HCT116 (cell line): ENCODE data around the gene USP28. TPM values are rescaled to one million over a fixed set of nuclear protein-coding genes. Genes with fewer than 3 reads are reported as not detected.

Experiments
- ATAC-seq: fragments of 200-7000 bp; cut with Tn5 transposase; 2 replicates; pipeline ENCODE4 v1.9.1; 2020; ENCODE audit warnings: mild to moderate bottlenecking, moderate library complexity
- BruUV-seq: library from RNA; stranded (reverse); fragments of 400-500 nt; replicated peaks from 2 replicates; lab custom pipeline; 2021; lab: Mats Ljungman, UMichigan
- CTCF ChIA-PET: fragments of 300-600 bp; sonication (Branson Sonifier 250); formaldehyde crosslinking; loops from one replicate; lab custom pipeline; 2021; ENCODE audit warnings: antibody characterized with exemption; lab: Charles Lee
- POLR2A ChIA-PET: fragments of 300-600, 350-600 bp; sonication (Branson Sonifier 250); formaldehyde crosslinking; loops from one replicate; lab custom pipeline; 2021; ENCODE audit warnings: antibody characterized with exemption; lab: Charles Lee
- RAD21 ChIA-PET, 2 experiments: fragments of 300-600 bp; sonication (Branson Sonifier 250); formaldehyde crosslinking; loops; one replicate each; lab custom pipeline; 2023; ENCODE audit warnings: low total read pairs in 2 of 2; ENCODE audit not compliant: uncharacterized antibody in 2 of 2, unreplicated experiment in 2 of 2, low non-redundant PET in 1 of 2; lab: Charles Lee
- DNase-seq: peaks from one replicate; pipeline ENCODE4 v3.0.0-alpha.2; 2010; ENCODE audit warnings: low read depth, low spot score
- H2AFZ ChIP-seq: fragments of 200-600 bp; shearing (Covaris generic), sonication (generic); 2 replicates; pipeline ENCODE4 v1.6.1; 2017; ENCODE audit warnings: low read depth, mixed run types, mixed read lengths, antibody characterized with exemption, low read length; ENCODE audit not compliant: poor library complexity, severe bottlenecking
- H3K27ac ChIP-seq: 2 replicates; pipeline ENCODE4 v1.5.1; 2012; ENCODE audit warnings: low read depth, low read length
- H3K27me3 ChIP-seq: fragments of 200-600 bp; sonication (generic); 2 replicates; pipeline ENCODE4 v1.6.1; 2016; ENCODE audit warnings: mixed run types, low read length, mixed read lengths; ENCODE audit not compliant: insufficient read depth
- H3K36me3 ChIP-seq, 2 experiments: fragments of 200-500 bp in 1 of 2; fragments of 200-600 bp in 1 of 2; sonication (Bioruptor generic) in 1 of 2; sonication (generic) in 1 of 2; 2 replicates each; pipeline versions ENCODE4 v1.5.1 to v1.6.1; 2014 to 2016; ENCODE audit warnings: low read length in 2 of 2, inconsistent platforms in 1 of 2, mixed read lengths in 1 of 2, mixed run types in 1 of 2; ENCODE audit not compliant: insufficient read depth in 2 of 2, control insufficient read depth in 1 of 2
- H3K4me1 ChIP-seq, 2 experiments: fragments of 200-600 bp in 1 of 2; sonication (generic) in 1 of 2; 2 replicates each; pipeline versions ENCODE4 v1.5.1 to v1.6.1; 2012 to 2017; ENCODE audit warnings: low read length in 2 of 2, inconsistent platforms in 1 of 2, mild to moderate bottlenecking in 1 of 2, mixed read lengths in 1 of 2, mixed run types in 1 of 2, moderate library complexity in 1 of 2; ENCODE audit not compliant: insufficient read depth in 2 of 2, control insufficient read depth in 1 of 2
- H3K4me2 ChIP-seq: fragments of 200-600 bp; sonication (generic); 2 replicates; pipeline ENCODE4 v1.6.1; 2017; ENCODE audit warnings: mixed run types, low read length, mixed read lengths
- H3K4me3 ChIP-seq, 2 experiments: fragments of 200-600 bp in 1 of 2; sonication (generic) in 1 of 2; replicated peaks in 1 of 2; 2 replicates each; pipeline ENCODE4 v1.5.1; 2011 to 2016; ENCODE audit warnings: low read length in 2 of 2, control low read depth in 1 of 2, low read depth in 1 of 2, mild to moderate bottlenecking in 1 of 2, mixed read lengths in 1 of 2, mixed run types in 1 of 2
- H3K79me2 ChIP-seq: fragments of 200-600 bp; sonication (generic); 2 replicates; pipeline ENCODE4 v1.6.1; 2017; ENCODE audit warnings: mild to moderate bottlenecking, mixed run types, low read length, moderate library complexity, mixed read lengths; ENCODE audit not compliant: insufficient read depth
- H3K9ac ChIP-seq: fragments of 200-600 bp; sonication (generic); 2 replicates; pipeline ENCODE4 v1.6.1; 2016; ENCODE audit warnings: low read length, mixed read lengths
- H3K9me2 ChIP-seq: fragments of 200-600 bp; sonication (generic), shearing (Covaris generic); 2 replicates; pipeline ENCODE4 v1.6.1; 2017; ENCODE audit warnings: mixed run types, mild to moderate bottlenecking, moderate library complexity; ENCODE audit not compliant: insufficient read depth
- H3K9me3 ChIP-seq, 2 experiments: fragments of 200-500 bp in 1 of 2; fragments of 200-600 bp in 1 of 2; sonication (Bioruptor generic) in 1 of 2; sonication (generic) in 1 of 2; 2 replicates each; pipeline ENCODE4 v1.6.1; 2014 to 2017; ENCODE audit warnings: low read length in 2 of 2, mixed read lengths in 2 of 2, inconsistent platforms in 1 of 2, low read depth in 1 of 2, mild to moderate bottlenecking in 1 of 2, mixed run types in 1 of 2, moderate library complexity in 1 of 2; ENCODE audit not compliant: control insufficient read depth in 1 of 2, insufficient read depth in 1 of 2
- H4K20me1 ChIP-seq: fragments of 200-600 bp; sonication (generic), shearing (Covaris generic); 2 replicates; pipeline ENCODE4 v1.6.1; 2017; ENCODE audit warnings: mixed run types, mild to moderate bottlenecking, moderate library complexity; ENCODE audit not compliant: insufficient read depth
- CEBPB ChIP-seq: IDR thresholded peaks from 2 replicates; pipeline ENCODE4 v1.6.1; 2012; ENCODE audit warnings: low read depth
- CTCF ChIP-seq, 3 experiments: fragments of 200-600 bp in 1 of 3; sonication (generic) in 1 of 3; IDR thresholded peaks in 2 of 3; conservative IDR thresholded peaks in 1 of 3; 2 replicates each; pipeline ENCODE4 v1.5.1; 2012 to 2017; ENCODE audit warnings: low read depth in 2 of 3, low read length in 2 of 3, antibody characterized with exemption in 1 of 3, borderline replicate concordance in 1 of 3, control low read depth in 1 of 3, mild to moderate bottlenecking in 1 of 3, mixed read lengths in 1 of 3, mixed run types in 1 of 3, moderate library complexity in 1 of 3; ENCODE audit not compliant: insufficient read depth in 1 of 3
- FOSL1 ChIP-seq: IDR thresholded peaks from 2 replicates; pipeline ENCODE4 v1.6.1; 2012; ENCODE audit warnings: low read depth
- JUND ChIP-seq: IDR thresholded peaks from 2 replicates; pipeline ENCODE4 v1.6.1; 2012
- SRF ChIP-seq: IDR thresholded peaks from 2 replicates; pipeline ENCODE4 v1.6.1; 2012; ENCODE audit warnings: low read depth
- ZBTB33 ChIP-seq: IDR thresholded peaks from 2 replicates; pipeline ENCODE4 v1.6.1; 2011; ENCODE audit warnings: mild to moderate bottlenecking, low read length, moderate library complexity; ENCODE audit not compliant: insufficient replicate concordance; ENCODE audit errors: extremely low read depth
- intact Hi-C: fragments of 100-400 bp; cut with micrococcal nuclease; formaldehyde crosslinking; loops from 2 replicates; pipeline ENCODE4 v1.10.0; 2022
- total RNA-seq: library from RNA; stranded (reverse); gene quantifications from one replicate; pipeline ENCODE4 v1.2.1, GENCODE V29; 2021; ENCODE audit not compliant: unreplicated experiment

Gene USP28
- total RNA-seq, 1 experiment from 2014 or later, result 23.5 TPM

- BruUV-seq, result no TSS peak
- H4K20me1 ChIP-seq, result no peaks in the 10 kb centered on the region
- no peaks in the 10 kb centered on the region for H3K9me3 ChIP-seq
- no peak overlapping the region for H3K4me2 ChIP-seq
- ChIA-PET RAD21 (no interaction called here), CTCF (no interaction called here), POLR2A (no interaction called here)
- no peak overlapping the region for H3K27ac ChIP-seq
- peaks cover 0 to 22% of the 10 kb centered on the region in 2 experiments; a peak in 3 of 4 replicates for H3K4me1 ChIP-seq
- intact Hi-C loops, result loop anchor here (5.0 to 10.0 kb wide), 2 partner anchors 529 to 558 kb away; partner anchors contain the start of genes C11orf71, RBM7 and TTC12
- no peak overlapping the region for H3K4me3 ChIP-seq
- H3K9ac ChIP-seq, result no peak overlapping the region
- H3K36me3 ChIP-seq, result no peaks in the 10 kb centered on the region
- no peaks in the 10 kb centered on the region for H3K9me2 ChIP-seq
- no peak for ATAC-seq
- H2AFZ ChIP-seq, result no peak overlapping the region
- no peaks in the 10 kb centered on the region for H3K27me3 ChIP-seq
- H3K79me2 ChIP-seq, result peaks cover 22% of the 10 kb centered on the region; the same call in 1 of the 2 replicates
- TF ChIP-seq CTCF (IDR thresholded peaks at IDR 0.05 in 2 of 3, conservative IDR thresholded peaks at IDR 0.05 in 1 of 3; ENCODE audit: borderline replicate concordance in 1 of 3, insufficient read depth in 1 of 3, low read depth in 2 of 3, low read length in 2 of 3) (no peak), CEBPB (no peak)
- DNase-seq, result no peak
Measured at GRCh38 chr11:113873236-113873626, 2.1 kb downstream of the USP28 start.

GRCh38 chr11:113871336-113871735, 4.0 kb downstream of the USP28 start:
- RAD21 ChIA-PET, result no interaction called here
- ATAC-seq, result no peak

More at GRCh38 chr11:113871336-113871735, 4.0 kb downstream of the USP28 start:
- peaks cover 22% of the 10 kb centered on the region; the same call in 1 of the 2 replicates for H3K79me2 ChIP-seq
- no peak for TF ChIP-seq CTCF (IDR thresholded peaks at IDR 0.05 in 2 of 3, conservative IDR thresholded peaks at IDR 0.05 in 1 of 3; ENCODE audit: borderline replicate concordance in 1 of 3, insufficient read depth in 1 of 3, low read depth in 2 of 3, low read length in 2 of 3)
- TF ChIP-seq SRF, result no peak
- no peak for TF ChIP-seq CEBPB
- no peak for TF ChIP-seq FOSL1
- TF ChIP-seq JUND, result no peak
- no peak for TF ChIP-seq ZBTB33
- H2AFZ ChIP-seq, result no peak overlapping the region
- no peaks in the 10 kb centered on the region for H3K9me2 ChIP-seq
- BruUV-seq, result no TSS peak
- no peaks in the 10 kb centered on the region for H3K27me3 ChIP-seq
- H3K36me3 ChIP-seq, result no peaks in the 10 kb centered on the region
- H3K4me3 ChIP-seq, result no peak overlapping the region
- no peaks in the 10 kb centered on the region for H3K9me3 ChIP-seq
- ChIA-PET POLR2A (no interaction called here), CTCF (no interaction called here)
- H4K20me1 ChIP-seq, result no peaks in the 10 kb centered on the region
- no peak overlapping the region for H3K9ac ChIP-seq
- H3K4me1 ChIP-seq, result peaks cover 0 to 19% of the 10 kb centered on the region in 2 experiments; a peak in 3 of 4 replicates
- no peak overlapping the region for H3K27ac ChIP-seq
- no peak overlapping the region for H3K4me2 ChIP-seq
- intact Hi-C loops, result loop anchor here (5.0 to 10.0 kb wide), 2 partner anchors 531 to 557 kb away; partner anchors contain the start of genes C11orf71, RBM7 and TTC12
- DNase-seq, result no peak
